Epithelial cell of esophagus (primary cell): ENCODE measurements around the gene SZT2.
"Not testable (repeated sequence)": the region's sequence is repeated elsewhere in the genome, so short reads cannot be mapped to it uniquely, and the experiment has no call there.

Experiments
- DNase-seq: peaks from one replicate; pipeline ENCODE4 v3.0.0; 2010; ENCODE audit warnings: low read depth
- H3K4me3 ChIP-seq: 2 replicates; pipeline ENCODE4 v1.5.1; 2011; ENCODE audit warnings: mild to moderate bottlenecking, low read length, control low read depth
- TF ChIP-seq, protein P1 (sequence below): IDR thresholded peaks from 2 replicates; pipeline ENCODE4 v1.5.1; 2011; ENCODE audit warnings: low read depth, mild to moderate bottlenecking, low read length, control low read depth, inconsistent platforms; ENCODE audit not compliant: insufficient read depth; ENCODE audit errors: missing control alignments

SZT2 gene

DNA sequence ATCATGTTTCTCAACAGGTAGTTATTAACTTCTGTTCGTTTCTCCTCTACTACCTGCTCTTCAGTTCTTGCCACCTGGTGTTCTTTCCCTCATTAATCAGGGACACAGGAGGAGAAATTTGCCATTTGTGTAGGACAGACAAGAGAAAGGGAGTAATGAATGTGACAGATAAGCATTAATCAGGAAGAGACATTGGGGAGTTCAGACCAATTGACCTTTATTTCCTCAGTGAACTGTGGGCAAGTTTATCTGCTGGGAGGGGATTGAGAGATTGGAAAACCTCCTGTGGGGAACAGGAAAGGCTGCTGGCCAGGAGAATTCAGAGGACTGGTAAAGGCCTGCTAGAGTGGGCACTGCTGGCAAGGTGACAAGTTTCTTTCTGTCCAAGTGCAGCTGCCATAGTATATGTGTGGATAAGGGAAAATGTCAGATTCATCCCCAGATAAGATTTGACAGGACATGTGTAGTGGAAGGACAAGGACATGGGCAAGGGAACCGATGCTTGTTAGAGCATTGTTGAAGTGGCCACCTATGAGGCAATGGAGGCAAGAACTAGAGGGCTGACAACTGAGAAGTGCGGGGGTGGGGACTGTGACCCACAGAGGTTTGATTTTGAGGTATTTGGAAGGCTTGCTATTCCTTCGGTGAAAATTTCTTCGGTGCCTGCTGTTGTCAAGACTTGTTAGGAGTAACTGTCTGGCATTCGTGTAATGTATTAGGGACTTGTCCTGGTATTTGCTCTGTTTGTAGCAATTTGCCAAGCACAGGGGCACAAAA, 12.6 kb downstream of the SZT2 start:
- no peak overlapping the region for H3K4me3 ChIP-seq
- no peak for DNase-seq
- TF ChIP-seq, protein P1, sequence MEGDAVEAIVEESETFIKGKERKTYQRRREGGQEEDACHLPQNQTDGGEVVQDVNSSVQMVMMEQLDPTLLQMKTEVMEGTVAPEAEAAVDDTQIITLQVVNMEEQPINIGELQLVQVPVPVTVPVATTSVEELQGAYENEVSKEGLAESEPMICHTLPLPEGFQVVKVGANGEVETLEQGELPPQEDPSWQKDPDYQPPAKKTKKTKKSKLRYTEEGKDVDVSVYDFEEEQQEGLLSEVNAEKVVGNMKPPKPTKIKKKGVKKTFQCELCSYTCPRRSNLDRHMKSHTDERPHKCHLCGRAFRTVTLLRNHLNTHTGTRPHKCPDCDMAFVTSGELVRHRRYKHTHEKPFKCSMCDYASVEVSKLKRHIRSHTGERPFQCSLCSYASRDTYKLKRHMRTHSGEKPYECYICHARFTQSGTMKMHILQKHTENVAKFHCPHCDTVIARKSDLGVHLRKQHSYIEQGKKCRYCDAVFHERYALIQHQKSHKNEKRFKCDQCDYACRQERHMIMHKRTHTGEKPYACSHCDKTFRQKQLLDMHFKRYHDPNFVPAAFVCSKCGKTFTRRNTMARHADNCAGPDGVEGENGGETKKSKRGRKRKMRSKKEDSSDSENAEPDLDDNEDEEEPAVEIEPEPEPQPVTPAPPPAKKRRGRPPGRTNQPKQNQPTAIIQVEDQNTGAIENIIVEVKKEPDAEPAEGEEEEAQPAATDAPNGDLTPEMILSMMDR: no peak

DNA sequence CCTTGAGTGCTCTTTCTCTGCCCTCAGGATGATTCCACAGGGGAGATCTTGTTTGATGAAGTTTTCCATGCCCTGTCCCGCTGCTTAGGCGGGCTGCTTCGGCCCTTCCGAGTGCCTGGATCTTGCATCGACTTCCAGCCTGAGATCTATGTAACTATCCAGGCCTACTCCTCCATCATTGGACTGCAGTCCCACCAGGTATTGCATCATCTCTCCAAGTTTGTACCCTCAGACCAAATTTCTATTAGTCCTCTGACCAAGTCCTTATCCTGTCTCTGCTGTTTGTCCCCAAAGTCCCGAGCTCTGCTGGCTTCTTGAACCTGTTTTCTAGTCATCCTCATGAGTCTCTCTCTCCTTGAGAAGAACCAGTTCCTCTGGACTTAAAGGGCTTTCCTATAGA, 14.7 kb downstream of the SZT2 start:
- H3K4me3 ChIP-seq: no peak overlapping the region
- DNase-seq: no peak
- TF ChIP-seq, protein P1: no peak

DNA sequence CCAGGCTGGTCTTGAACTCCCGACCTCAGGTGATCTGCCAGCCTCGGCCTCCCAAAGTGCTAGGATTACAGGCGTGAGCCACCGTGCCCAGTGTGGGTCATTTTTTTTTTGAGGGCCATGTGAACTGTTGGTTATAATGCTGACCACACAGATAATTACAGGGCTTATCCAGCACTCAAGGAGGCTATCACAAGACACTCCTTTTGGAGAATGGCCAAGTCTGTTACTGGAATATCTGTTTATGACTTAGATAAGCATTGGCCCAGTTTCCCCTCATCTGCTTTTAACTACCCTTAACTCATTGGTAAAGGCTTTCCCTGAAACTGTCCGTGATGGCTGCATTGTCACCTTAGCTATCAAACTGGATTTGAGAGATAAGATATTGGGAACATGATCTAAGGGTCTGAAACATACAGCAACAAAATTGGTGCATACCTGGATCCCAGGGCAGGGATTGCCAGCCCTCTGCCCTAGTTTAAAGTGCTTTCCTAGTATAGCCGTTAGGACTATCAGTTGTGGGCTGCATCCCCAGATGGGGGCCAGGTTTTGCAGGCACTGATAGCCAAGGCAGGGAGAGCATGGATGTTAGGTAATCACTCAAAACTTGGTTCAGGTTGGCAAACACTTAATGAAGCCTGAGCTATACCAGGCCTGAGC, 15.6 kb downstream of the SZT2 start:
- no peak overlapping the region for H3K4me3 ChIP-seq
- TF ChIP-seq, protein P1: no peak
- no peak for DNase-seq

- TF ChIP-seq, protein P1: no peak
- no peak for DNase-seq
- no peak overlapping the region for H3K4me3 ChIP-seq
These were observed 16.2 kb downstream of the SZT2 start for GRCh38 chr1:43405876-43406234.

GRCh38 chr1:43410571-43410970, 20.9 kb downstream of the SZT2 start:
- no peak for DNase-seq
- TF ChIP-seq, protein P1: no peak
- H3K4me3 ChIP-seq: no peak overlapping the region

- DNase-seq, H3K4me3 ChIP-seq: not testable (repeated sequence)
These were observed 23.7 kb downstream of the SZT2 start for GRCh38 chr1:43413426-43413825.

DNA sequence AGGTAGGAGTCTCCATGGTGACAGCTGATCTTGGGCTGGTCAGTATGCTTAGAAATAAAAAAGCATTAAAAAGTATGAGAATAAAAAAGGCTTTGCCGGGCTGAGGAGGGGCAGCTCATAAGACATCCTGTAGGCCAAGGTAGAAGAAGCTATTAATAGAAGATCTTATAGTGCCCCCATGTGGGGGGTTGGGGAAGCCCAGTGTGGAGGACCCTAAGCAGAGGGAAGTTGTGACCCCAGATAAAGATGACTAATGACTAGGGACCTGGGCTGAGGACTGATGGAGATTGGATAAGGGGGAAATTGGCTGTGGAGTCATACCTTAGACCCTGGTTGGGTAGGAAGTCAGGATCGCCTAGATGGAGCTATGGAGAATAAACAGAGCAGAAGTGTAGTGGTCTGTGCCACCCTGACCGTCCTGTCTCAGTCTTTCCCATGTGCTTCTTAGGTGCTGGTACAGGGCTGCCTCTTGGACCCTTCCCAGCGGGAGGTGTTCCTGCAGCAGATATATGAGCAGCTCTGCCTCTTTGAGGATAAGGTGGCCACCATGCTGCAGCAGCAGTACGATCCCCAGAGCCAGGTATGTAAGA, 25.0 kb downstream of the SZT2 start:
- TF ChIP-seq, protein P1: peak; percentile 62
- H3K4me3 ChIP-seq: no peak overlapping the region
- DNase-seq: peak; percentile 56
